NCI-H446 (cell line): ENCODE results near the gene C6orf132.
"Not testable (repeated sequence)": the region's sequence is repeated elsewhere in the genome, so short reads cannot be mapped to it uniquely, and the experiment has no call there.

Experiments
- DNase-seq, 2 experiments: peaks; one replicate each; lab custom pipeline; 2025; lab: John Stamatoyannopoulos, UW

The C6orf132 gene

GRCh38 chr6:42142118-42142835 lies at the start of gene C6orf132:
Gene C6orf132 (minus strand): TSS chr6:42142620. CDS start chr6:42142444, 176 bp downstream.
- no peak for DNase-seq

- no peak for DNase-seq
Measured at GRCh38 chr6:42190554-42191183, 48.2 kb upstream of the C6orf132 start.

- no peak for DNase-seq
Measured at GRCh38 chr6:42188406-42188805, 46.0 kb upstream of the C6orf132 start.

- DNase-seq = no peak
Measured at GRCh38 chr6:42185597-42185996, 43.2 kb upstream of the C6orf132 start.

GRCh38 chr6:42184475-42184874 lies 42.1 kb upstream of the C6orf132 start:
- DNase-seq = no peak

- DNase-seq = no peak
Measured at GRCh38 chr6:42182101-42182500, 39.7 kb upstream of the C6orf132 start.

- DNase-seq = no peak
Measured at GRCh38 chr6:42179945-42180313, 37.5 kb upstream of the C6orf132 start.

- no peak for DNase-seq
Measured at GRCh38 chr6:42179261-42179944, 37.0 kb upstream of the C6orf132 start.

GRCh38 chr6:42177514-42178364 lies 35.3 kb upstream of the C6orf132 start:
- no peak for DNase-seq

GRCh38 chr6:42176981-42177380 lies 34.6 kb upstream of the C6orf132 start:
- DNase-seq = no peak

GRCh38 chr6:42175860-42176259 lies 33.4 kb upstream of the C6orf132 start:
- DNase-seq = no peak

GRCh38 chr6:42173101-42173500 lies 30.7 kb upstream of the C6orf132 start, which contains the start of gene GUCA1A:
Gene GUCA1A (plus strand): TSS chr6:42173364. CDS start chr6:42173614, 250 bp downstream.
- DNase-seq = no peak

GRCh38 chr6:42171813-42172581 lies 29.6 kb upstream of the C6orf132 start:
- DNase-seq = no peak

- DNase-seq = not testable (repeated sequence)
Measured at GRCh38 chr6:42169780-42170179, 27.4 kb upstream of the C6orf132 start.

GRCh38 chr6:42168650-42169049 lies 26.2 kb upstream of the C6orf132 start:
- no peak for DNase-seq

GRCh38 chr6:42166444-42167141 lies 24.2 kb upstream of the C6orf132 start:
- peak; percentile 54 to 76 for DNase-seq

GRCh38 chr6:42165016-42165415 lies 22.6 kb upstream of the C6orf132 start:
- DNase-seq = no peak

- DNase-seq = no peak
Measured at GRCh38 chr6:42163981-42164380, 21.6 kb upstream of the C6orf132 start.

- no peak for DNase-seq
Measured at GRCh38 chr6:42162812-42163211, 20.4 kb upstream of the C6orf132 start.

GRCh38 chr6:42162384-42162783 lies 20.0 kb upstream of the C6orf132 start:
- no peak for DNase-seq
